SK-N-SH (cell line): ENCODE results near the gene REPS2. TPM values are rescaled to one million over a fixed set of nuclear protein-coding genes. Genes with fewer than 3 reads are reported as not detected.
A peak's percentile ranks its signal among the peaks of the same experiment; 100 is the strongest.

ENCODE experiments used
- CTCF ChIA-PET: fragments of 300-600, 350-600 bp; formaldehyde crosslinking; extraction: SDS; loops from one replicate; lab custom pipeline; 2021; lab: Yijun Ruan, JAX
- POLR2A ChIA-PET: fragments of 350-600 bp; sonication (Branson Sonifier 250); formaldehyde crosslinking; extraction: SDS; loops from one replicate; lab custom pipeline; 2020; ENCODE audit warnings: antibody characterized with exemption, inconsistent platforms; lab: Yijun Ruan, JAX
- DNase-seq: peaks from one replicate; pipeline ENCODE4 v3.0.0; 2012
- H2AFZ ChIP-seq: fragments of 200-600 bp; sonication (generic); 2 replicates; pipeline ENCODE4 v1.8.1; 2016; ENCODE audit warnings: antibody characterized with exemption, mild to moderate bottlenecking, low read depth
- H3F3A ChIP-seq: fragments of 200-600 bp; sonication (generic); replicated peaks from 2 replicates; pipeline ENCODE3; 2016; ENCODE audit warnings: antibody characterized with exemption, mild to moderate bottlenecking; ENCODE audit not compliant: insufficient read depth
- H3K27ac ChIP-seq, 2 experiments: fragments of 200-500 bp in 1 of 2; fragments of 200-600 bp in 1 of 2; sonication (Bioruptor generic) in 1 of 2; sonication (generic), shearing (Covaris generic) in 1 of 2; 2 replicates each; pipeline versions ENCODE4 v1.5.1 to v1.6.1; 2014 to 2016; ENCODE audit warnings: low read depth in 2 of 2, inconsistent platforms in 1 of 2, low read length in 1 of 2, mild to moderate bottlenecking in 1 of 2, mixed read lengths in 1 of 2
- H3K27me3 ChIP-seq: fragments of 200-600 bp; sonication (generic), shearing (Covaris generic); 2 replicates; pipeline ENCODE4 v1.6.1; 2016; ENCODE audit warnings: mixed run types; ENCODE audit not compliant: insufficient read depth
- H3K36me3 ChIP-seq, 2 experiments: fragments of 200-500 bp in 1 of 2; fragments of 200-600 bp in 1 of 2; sonication (Bioruptor generic) in 1 of 2; sonication (generic) in 1 of 2; replicated peaks in 1 of 2; 2 replicates each; pipeline versions ENCODE3 to v1.5.1; 2014 to 2016; ENCODE audit warnings: low read length in 1 of 2, mild to moderate bottlenecking in 1 of 2; ENCODE audit not compliant: insufficient read depth in 2 of 2, control insufficient read depth in 1 of 2
- H3K4me1 ChIP-seq, 2 experiments: fragments of 200-500 bp in 1 of 2; fragments of 200-600 bp in 1 of 2; sonication (Bioruptor generic) in 1 of 2; sonication (generic), shearing (Covaris generic) in 1 of 2; 2 replicates each; pipeline versions ENCODE4 v1.5.1 to v1.6.1; 2014 to 2016; ENCODE audit warnings: low read depth in 1 of 2, low read length in 1 of 2, mixed run types in 1 of 2; ENCODE audit not compliant: insufficient read depth in 2 of 2, control insufficient read depth in 1 of 2
- H3K4me2 ChIP-seq: fragments of 200-600 bp; sonication (generic), shearing (Covaris generic); 2 replicates; pipeline ENCODE4 v1.6.1; 2017; ENCODE audit warnings: mixed run types
- H3K4me3 ChIP-seq, 2 experiments: fragments of 200-500 bp in 1 of 2; fragments of 200-600 bp in 1 of 2; sonication (Bioruptor generic) in 1 of 2; sonication (generic), shearing (Covaris generic) in 1 of 2; 2 replicates each; pipeline versions ENCODE4 v1.5.1 to v1.8.1; 2014 to 2016; ENCODE audit warnings: low read depth in 2 of 2, inconsistent platforms in 1 of 2, low read length in 1 of 2, mild to moderate bottlenecking in 1 of 2, mixed read lengths in 1 of 2, moderate library complexity in 1 of 2
- H3K79me2 ChIP-seq: fragments of 200-600 bp; sonication (generic); 2 replicates; pipeline ENCODE4 v1.8.1; 2017; ENCODE audit warnings: mild to moderate bottlenecking; ENCODE audit not compliant: insufficient read depth
- H3K9ac ChIP-seq: fragments of 200-600 bp; sonication (generic); 2 replicates; pipeline ENCODE4 v1.6.1; 2017; ENCODE audit warnings: mixed run types
- H3K9me2 ChIP-seq: fragments of 200-600 bp; sonication (generic); 2 replicates; pipeline ENCODE4 v1.6.1; 2017; ENCODE audit warnings: mixed run types
- H3K9me3 ChIP-seq: fragments of 200-600 bp; sonication (generic); 2 replicates; pipeline ENCODE4 v1.6.1; 2017; ENCODE audit warnings: mixed run types, mild to moderate bottlenecking, moderate library complexity
- H4K20me1 ChIP-seq: fragments of 200-600 bp; sonication (generic); 2 replicates; pipeline ENCODE4 v1.6.1; 2017; ENCODE audit warnings: mild to moderate bottlenecking, mixed run types; ENCODE audit not compliant: insufficient read depth
- EZH2phosphoT487 ChIP-seq: fragments of 200-600 bp; sonication (generic); IDR thresholded peaks from 2 replicates; pipeline ENCODE4 v1.6.1; 2017; ENCODE audit warnings: low read depth, mixed run types, mild to moderate bottlenecking, antibody characterized with exemption, moderate library complexity, borderline replicate concordance
- FOSL2 ChIP-seq: IDR thresholded peaks from 2 replicates; pipeline ENCODE4 v1.4.0; 2012; ENCODE audit warnings: low read depth, mild to moderate bottlenecking, moderate library complexity, borderline replicate concordance
- JUND ChIP-seq: IDR thresholded peaks from 2 replicates; pipeline ENCODE4 v1.4.0; 2012
- RAD21 ChIP-seq: IDR thresholded peaks from 2 replicates; pipeline ENCODE4 v1.6.1; 2012; ENCODE audit warnings: mild to moderate bottlenecking, low read length
- RCOR1 ChIP-seq: fragments of 150-350 bp; IDR thresholded peaks from 2 replicates; pipeline ENCODE4 v1.6.1; 2017; ENCODE audit warnings: antibody characterized with exemption, low read length
- REST ChIP-seq: IDR thresholded peaks from 2 replicates; pipeline ENCODE4 v1.6.1; 2012; ENCODE audit warnings: mild to moderate bottlenecking, low read depth, low read length, moderate library complexity
- SIN3A ChIP-seq: IDR thresholded peaks from 2 replicates; pipeline ENCODE4 v1.6.1; 2012; ENCODE audit warnings: low read depth, mild to moderate bottlenecking, low read length, moderate library complexity, borderline replicate concordance
- SMC3 ChIP-seq: IDR thresholded peaks from 2 replicates; pipeline ENCODE4 v1.6.1; 2012; ENCODE audit warnings: low read depth, low read length, improper control_type of control experiment
- TAF1 ChIP-seq: IDR thresholded peaks from 2 replicates; pipeline ENCODE4 v1.6.1; 2012; ENCODE audit warnings: low read depth, mild to moderate bottlenecking, low read length, moderate library complexity, borderline replicate concordance
- TCF12 ChIP-seq: IDR thresholded peaks from 2 replicates; pipeline ENCODE4 v1.4.0; 2012
- TEAD4 ChIP-seq: IDR thresholded peaks from 2 replicates; pipeline ENCODE4 v1.4.0; 2012; ENCODE audit warnings: mild to moderate bottlenecking, borderline replicate concordance; ENCODE audit not compliant: insufficient read depth
- YY1 ChIP-seq: IDR thresholded peaks from 2 replicates; pipeline ENCODE4 v1.4.0; 2012; ENCODE audit warnings: low read depth, mild to moderate bottlenecking
- WGBS: methylation state at CpG from one replicate; pipeline ENCODE4 v1.1.6; 2017; ENCODE audit warnings: low lambda C conversion rate; 5-methylcytosine and 5-hydroxymethylcytosine counted together
- polyA plus RNA-seq, 3 experiments: library from polyadenylated mRNA; depleted of rRNA; stranded (reverse); fragments of >200 nt; gene quantifications; 2 replicates each; pipeline ENCODE4 v1.2.3, GENCODE V29; 2012
- TF ChIP-seq, protein P1 (sequence below): fragments of 200-600 bp; sonication (generic); IDR thresholded peaks from 2 replicates; pipeline ENCODE4 v1.6.1; 2017; ENCODE audit warnings: antibody characterized with exemption, mild to moderate bottlenecking, moderate library complexity
- TF ChIP-seq, protein P2 (sequence below): IDR thresholded peaks from 2 replicates; pipeline ENCODE4 v1.4.0; 2012; ENCODE audit warnings: low read depth, borderline replicate concordance
- TF ChIP-seq, protein P3 (sequence below): IDR thresholded peaks from 2 replicates; pipeline ENCODE4 v1.4.0; 2012; ENCODE audit warnings: low read depth, borderline replicate concordance

Gene REPS2
- polyA plus RNA-seq, 1 of the 3 experiments (the other 2 are of a cell fraction) = 0.62 TPM

- H3K9me3 ChIP-seq = no peaks in the 10 kb centered on the region
- no peak overlapping the region for H2AFZ ChIP-seq
- POLR2A ChIA-PET = no interaction called here
- no peak overlapping the region for H3K4me2 ChIP-seq
- H3K4me1 ChIP-seq = peaks cover 0 to 2% of the 10 kb centered on the region in 2 experiments; a peak in 1 of 4 replicates
- H3K79me2 ChIP-seq = no peaks in the 10 kb centered on the region
- no peaks in the 10 kb centered on the region for H3F3A ChIP-seq
- TF ChIP-seq, protein P1, sequence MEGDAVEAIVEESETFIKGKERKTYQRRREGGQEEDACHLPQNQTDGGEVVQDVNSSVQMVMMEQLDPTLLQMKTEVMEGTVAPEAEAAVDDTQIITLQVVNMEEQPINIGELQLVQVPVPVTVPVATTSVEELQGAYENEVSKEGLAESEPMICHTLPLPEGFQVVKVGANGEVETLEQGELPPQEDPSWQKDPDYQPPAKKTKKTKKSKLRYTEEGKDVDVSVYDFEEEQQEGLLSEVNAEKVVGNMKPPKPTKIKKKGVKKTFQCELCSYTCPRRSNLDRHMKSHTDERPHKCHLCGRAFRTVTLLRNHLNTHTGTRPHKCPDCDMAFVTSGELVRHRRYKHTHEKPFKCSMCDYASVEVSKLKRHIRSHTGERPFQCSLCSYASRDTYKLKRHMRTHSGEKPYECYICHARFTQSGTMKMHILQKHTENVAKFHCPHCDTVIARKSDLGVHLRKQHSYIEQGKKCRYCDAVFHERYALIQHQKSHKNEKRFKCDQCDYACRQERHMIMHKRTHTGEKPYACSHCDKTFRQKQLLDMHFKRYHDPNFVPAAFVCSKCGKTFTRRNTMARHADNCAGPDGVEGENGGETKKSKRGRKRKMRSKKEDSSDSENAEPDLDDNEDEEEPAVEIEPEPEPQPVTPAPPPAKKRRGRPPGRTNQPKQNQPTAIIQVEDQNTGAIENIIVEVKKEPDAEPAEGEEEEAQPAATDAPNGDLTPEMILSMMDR = peak; percentile 32
- TF ChIP-seq TEAD4 = no peak
- WGBS = 56% methylated on average over 4 of the region's 4 CpGs
- no peaks in the 10 kb centered on the region for H3K9me2 ChIP-seq
- no peak for DNase-seq
- H3K9ac ChIP-seq = no peak overlapping the region
- H3K4me3 ChIP-seq = no peak overlapping the region
- H4K20me1 ChIP-seq = no peaks in the 10 kb centered on the region
- H3K36me3 ChIP-seq = no peaks in the 10 kb centered on the region
- H3K27ac ChIP-seq = no peak overlapping the region
- H3K27me3 ChIP-seq = no peaks in the 10 kb centered on the region
- CTCF ChIA-PET = interaction anchor here (0.9 to 1.5 kb wide), 2 partner anchors 53 to 69 kb away, joined by 3 to 5 read pairs; no protein-coding TSS in a partner anchor
These were observed 47.4 kb downstream of the REPS2 start for GRCh38 chrX:16993791-16994318.

DNA sequence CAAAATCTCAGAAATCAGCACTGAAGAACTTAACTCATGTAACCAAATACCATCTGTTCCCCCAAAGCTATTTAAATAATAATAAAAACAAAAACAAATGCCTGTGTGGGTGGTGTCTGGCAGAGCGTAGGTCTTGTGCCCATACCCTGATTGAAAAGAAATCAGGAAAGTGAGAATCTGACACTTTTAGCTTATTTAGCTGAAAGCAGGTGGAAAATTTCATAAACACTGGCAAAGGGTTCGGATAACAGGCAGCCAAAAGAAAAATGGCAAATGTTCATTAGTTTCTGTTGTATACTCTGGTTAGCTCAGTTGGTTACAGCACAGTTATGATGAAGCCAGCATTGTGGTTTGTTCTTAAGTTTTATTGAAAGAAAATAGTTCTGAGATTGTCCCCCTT, 48.3 kb downstream of the REPS2 start:
- Histone ChIP-seq H3K4me3 (no peak overlapping the region), H3K9ac (no peak overlapping the region), H3F3A (no peaks in the 10 kb centered on the region), H3K27me3 (no peaks in the 10 kb centered on the region), H3K4me1 (peaks cover 0 to 2% of the 10 kb centered on the region in 2 experiments; a peak in 1 of 4 replicates), H4K20me1 (no peaks in the 10 kb centered on the region), H3K79me2 (no peaks in the 10 kb centered on the region), H3K9me3 (no peaks in the 10 kb centered on the region), H2AFZ (no peak overlapping the region), H3K4me2 (no peak overlapping the region), H3K27ac (no peak overlapping the region), H3K36me3 (no peaks in the 10 kb centered on the region), H3K9me2 (no peaks in the 10 kb centered on the region)
- DNase-seq = no peak
- ChIA-PET CTCF (no interaction called here), POLR2A (no interaction called here)
- WGBS = 45% methylated on average over 2 of the region's 2 CpGs
- TF ChIP-seq SIN3A (no peak), TCF12 (no peak), REST (no peak), TAF1 (no peak), FOSL2 (no peak), RAD21 (no peak), YY1 (no peak), JUND (no peak), EZH2phosphoT487 (no peak), TEAD4 (no peak), RCOR1 (no peak), SMC3 (no peak)
- TF ChIP-seq, protein P2, sequence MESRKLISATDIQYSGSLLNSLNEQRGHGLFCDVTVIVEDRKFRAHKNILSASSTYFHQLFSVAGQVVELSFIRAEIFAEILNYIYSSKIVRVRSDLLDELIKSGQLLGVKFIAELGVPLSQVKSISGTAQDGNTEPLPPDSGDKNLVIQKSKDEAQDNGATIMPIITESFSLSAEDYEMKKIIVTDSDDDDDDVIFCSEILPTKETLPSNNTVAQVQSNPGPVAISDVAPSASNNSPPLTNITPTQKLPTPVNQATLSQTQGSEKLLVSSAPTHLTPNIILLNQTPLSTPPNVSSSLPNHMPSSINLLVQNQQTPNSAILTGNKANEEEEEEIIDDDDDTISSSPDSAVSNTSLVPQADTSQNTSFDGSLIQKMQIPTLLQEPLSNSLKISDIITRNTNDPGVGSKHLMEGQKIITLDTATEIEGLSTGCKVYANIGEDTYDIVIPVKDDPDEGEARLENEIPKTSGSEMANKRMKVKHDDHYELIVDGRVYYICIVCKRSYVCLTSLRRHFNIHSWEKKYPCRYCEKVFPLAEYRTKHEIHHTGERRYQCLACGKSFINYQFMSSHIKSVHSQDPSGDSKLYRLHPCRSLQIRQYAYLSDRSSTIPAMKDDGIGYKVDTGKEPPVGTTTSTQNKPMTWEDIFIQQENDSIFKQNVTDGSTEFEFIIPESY = no peak
- TF ChIP-seq, protein P3, sequence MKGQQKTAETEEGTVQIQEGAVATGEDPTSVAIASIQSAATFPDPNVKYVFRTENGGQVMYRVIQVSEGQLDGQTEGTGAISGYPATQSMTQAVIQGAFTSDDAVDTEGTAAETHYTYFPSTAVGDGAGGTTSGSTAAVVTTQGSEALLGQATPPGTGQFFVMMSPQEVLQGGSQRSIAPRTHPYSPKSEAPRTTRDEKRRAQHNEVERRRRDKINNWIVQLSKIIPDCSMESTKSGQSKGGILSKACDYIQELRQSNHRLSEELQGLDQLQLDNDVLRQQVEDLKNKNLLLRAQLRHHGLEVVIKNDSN = no peak
